NCI-H345 treated with DMSO at 0.1 percent for 48 hours (cell line): ENCODE results near the gene KCNT2.

Experiments used
- DNase-seq: peaks from one replicate; lab custom pipeline; 2025; ENCODE audit not compliant: unreplicated experiment; lab: John Stamatoyannopoulos, UW

KCNT2 gene

GRCh38 chr1:196209983-196210382 lies 398.3 kb downstream of the KCNT2 start:
- no peak for DNase-seq

GRCh38 chr1:196209265-196209664 lies 399.0 kb downstream of the KCNT2 start:
- no peak for DNase-seq

- DNase-seq, result no peak
These were observed 400.5 kb downstream of the KCNT2 start for GRCh38 chr1:196207612-196208217.

GRCh38 chr1:196205882-196206281 lies 402.4 kb downstream of the KCNT2 start:
- no peak for DNase-seq

GRCh38 chr1:196196486-196196885 lies 411.8 kb downstream of the KCNT2 start:
- DNase-seq, result no peak

- DNase-seq, result no peak
These were observed 414.2 kb downstream of the KCNT2 start for GRCh38 chr1:196193896-196194559.

GRCh38 chr1:196183941-196184340 lies 424.3 kb downstream of the KCNT2 start:
- no peak for DNase-seq

GRCh38 chr1:196181594-196181878 lies 426.7 kb downstream of the KCNT2 start:
- no peak for DNase-seq

GRCh38 chr1:196180847-196181593 lies 427.2 kb downstream of the KCNT2 start:
- DNase-seq, result no peak

- no peak for DNase-seq
These were observed 430.1 kb downstream of the KCNT2 start for GRCh38 chr1:196178083-196178635.
